H9 (cell line): ENCODE results near the gene SUPT3H. TPM values are rescaled to one million over a fixed set of nuclear protein-coding genes. Genes with fewer than 3 reads are reported as not detected.

Source experiments
- DNase-seq: peaks from one replicate; pipeline ENCODE4 v3.0.0-alpha.2; 2017
- H2AFZ ChIP-seq: one replicate; pipeline ENCODE4 v1.6.1; 2013; ENCODE audit warnings: mild to moderate bottlenecking, low read length, control low read depth, moderate library complexity
- H2AK5ac ChIP-seq: 2 replicates; pipeline ENCODE4 v1.6.1; 2013; ENCODE audit warnings: low read length, control low read depth, mixed read lengths; ENCODE audit not compliant: insufficient read length
- H2BK120ac ChIP-seq: one replicate; pipeline ENCODE4 v1.6.1; 2013; ENCODE audit warnings: low read depth, mild to moderate bottlenecking, low read length, control low read depth, inconsistent platforms; ENCODE audit not compliant: poor library complexity, severe bottlenecking
- H2BK12ac ChIP-seq: 2 replicates; pipeline ENCODE4 v1.6.1; 2013; ENCODE audit warnings: low read length, control low read depth, mixed read lengths, low read depth; ENCODE audit not compliant: insufficient read length
- H2BK15ac ChIP-seq: 2 replicates; pipeline ENCODE4 v1.6.1; 2013; ENCODE audit warnings: low read depth, low read length, control low read depth
- H2BK20ac ChIP-seq: one replicate; pipeline ENCODE4 v1.6.1; 2013; ENCODE audit warnings: low read depth, mild to moderate bottlenecking, low read length, control low read depth, inconsistent platforms; ENCODE audit not compliant: poor library complexity, severe bottlenecking
- H2BK5ac ChIP-seq: 2 replicates; pipeline ENCODE4 v1.6.1; 2013; ENCODE audit warnings: low read length, control low read depth, mixed read lengths; ENCODE audit not compliant: insufficient read length
- H3K14ac ChIP-seq: 2 replicates; pipeline ENCODE4 v1.6.1; 2013; ENCODE audit warnings: low read length, control low read depth; ENCODE audit not compliant: insufficient read depth
- H3K18ac ChIP-seq: 2 replicates; pipeline ENCODE4 v1.6.1; 2013; ENCODE audit warnings: low read depth, mild to moderate bottlenecking, mixed read lengths, low read length, control low read depth; ENCODE audit not compliant: insufficient read length
- H3K23ac ChIP-seq: 2 replicates; pipeline ENCODE4 v1.6.1; 2013; ENCODE audit warnings: low read length, control low read depth, mixed read lengths, low read depth; ENCODE audit not compliant: insufficient read length
- H3K23me2 ChIP-seq: 2 replicates; pipeline ENCODE4 v1.6.1; 2013; ENCODE audit warnings: low read depth, mild to moderate bottlenecking, mixed read lengths, low read length, control low read depth; ENCODE audit not compliant: insufficient read length, poor library complexity, severe bottlenecking
- H3K27ac ChIP-seq: 2 replicates; pipeline ENCODE4 v1.5.1; 2013; ENCODE audit warnings: low read length, control low read depth, mixed read lengths, low read depth; ENCODE audit not compliant: insufficient read length
- H3K27me3 ChIP-seq: 2 replicates; pipeline ENCODE4 v1.6.1; 2013; ENCODE audit warnings: low read length, control low read depth, inconsistent platforms; ENCODE audit not compliant: insufficient read depth
- H3K4ac ChIP-seq: 2 replicates; pipeline ENCODE4 v1.6.1; 2013; ENCODE audit warnings: low read depth, mild to moderate bottlenecking, control low read depth, inconsistent platforms, low read length, moderate library complexity
- H3K4me1 ChIP-seq: 2 replicates; pipeline ENCODE4 v1.6.1; 2013; ENCODE audit warnings: low read length, control low read depth, inconsistent platforms; ENCODE audit not compliant: insufficient read depth
- H3K4me2 ChIP-seq: 2 replicates; pipeline ENCODE4 v1.6.1; 2013; ENCODE audit warnings: low read length, control low read depth, mixed read lengths; ENCODE audit not compliant: insufficient read length, insufficient read depth
- H3K56ac ChIP-seq: 2 replicates; pipeline ENCODE4 v1.6.1; 2013; ENCODE audit warnings: low read depth, mild to moderate bottlenecking, mixed read lengths, low read length, control low read depth; ENCODE audit not compliant: insufficient read length
- H3K79me1 ChIP-seq: 2 replicates; pipeline ENCODE4 v1.6.1; 2013; ENCODE audit warnings: low read depth, mild to moderate bottlenecking, moderate library complexity, low read length, control low read depth, inconsistent platforms; ENCODE audit not compliant: insufficient read depth, poor library complexity, severe bottlenecking
- H3K79me2 ChIP-seq: 2 replicates; pipeline ENCODE4 v1.6.1; 2013; ENCODE audit warnings: low read length, control low read depth, inconsistent platforms; ENCODE audit not compliant: insufficient read depth
- H3K9ac ChIP-seq: 2 replicates; pipeline ENCODE4 v1.6.1; 2013; ENCODE audit warnings: low read length, control low read depth, mixed read lengths; ENCODE audit not compliant: insufficient read length; ENCODE audit errors: extremely low read depth
- H3K9me3 ChIP-seq: one replicate; pipeline ENCODE4 v1.6.1; 2013; ENCODE audit warnings: low read depth, low read length, inconsistent platforms; ENCODE audit not compliant: control insufficient read depth
- H3T11ph ChIP-seq: one replicate; pipeline ENCODE4 v1.6.1; 2013; ENCODE audit warnings: mild to moderate bottlenecking, low read length, control low read depth, inconsistent platforms
- H4K20me1 ChIP-seq: one replicate; pipeline ENCODE4 v1.6.1; 2013; ENCODE audit not compliant: control insufficient read depth, insufficient read length, insufficient read depth
- H4K5ac ChIP-seq: 2 replicates; pipeline ENCODE4 v1.6.1; 2013; ENCODE audit warnings: low read depth, mild to moderate bottlenecking, mixed read lengths, low read length, control low read depth; ENCODE audit not compliant: insufficient read length
- H4K8ac ChIP-seq: replicated peaks from 2 replicates; pipeline ENCODE4 v1.6.1; 2013; ENCODE audit warnings: low read length, control low read depth, mixed read lengths, low read depth; ENCODE audit not compliant: insufficient read length
- H4K91ac ChIP-seq: 2 replicates; pipeline ENCODE4 v1.6.1; 2013; ENCODE audit warnings: low read depth, mild to moderate bottlenecking, moderate library complexity, mixed read lengths, low read length, control low read depth; ENCODE audit not compliant: insufficient read length
- H3K27ac Mint-ChIP-seq, 3 experiments: 2 replicates in 2 of 3; 3 replicates in 1 of 3; pipeline ENCODE4 v1.8.0; 2020 to 2021; ENCODE audit warnings: mixed read lengths in 3 of 3, mild to moderate bottlenecking in 1 of 3, moderate library complexity in 1 of 3
- H3K27me3 Mint-ChIP-seq: 2 replicates; pipeline ENCODE4 v1.8.0; 2021; ENCODE audit warnings: low read depth, mild to moderate bottlenecking, moderate library complexity, mixed read lengths
- H3K36me3 Mint-ChIP-seq, 3 experiments: 2 replicates in 2 of 3; 3 replicates in 1 of 3; pipeline ENCODE4 v1.8.0; 2020 to 2021; ENCODE audit warnings: low read depth in 3 of 3, mixed read lengths in 3 of 3; ENCODE audit not compliant: insufficient read depth in 1 of 3
- H3K4me1 Mint-ChIP-seq, 2 experiments: 2 replicates each; pipeline ENCODE4 v1.8.0; 2020; ENCODE audit warnings: mixed read lengths in 2 of 2
- H3K4me3 Mint-ChIP-seq, 2 experiments: 2 replicates in 1 of 2; 3 replicates in 1 of 2; pipeline ENCODE4 v1.8.0; 2020 to 2021; ENCODE audit warnings: mild to moderate bottlenecking in 2 of 2, mixed read lengths in 2 of 2, moderate library complexity in 1 of 2
- H3K9me3 Mint-ChIP-seq, 2 experiments: 2 replicates in 1 of 2; 3 replicates in 1 of 2; pipeline ENCODE4 v1.8.0; 2020; ENCODE audit warnings: mild to moderate bottlenecking in 2 of 2, mixed read lengths in 2 of 2, moderate library complexity in 1 of 2
- CTCF ChIP-seq: fragments of 200-600 bp; sonication (generic); conservative IDR thresholded peaks from 3 replicates; pipeline ENCODE4 v1.8.0; 2021; ENCODE audit warnings: antibody characterized with exemption, mild to moderate bottlenecking
- WGBS: extraction: QIAGEN DNeasy Blood & Tissue Kit; methylation state at CpG from one replicate; pipeline ENCODE4 v1.1.7; 2013; ENCODE audit warnings: missing lambda C conversion rate, low lambda C conversion rate, mixed read lengths; ENCODE audit not compliant: insufficient read length; ENCODE audit errors: extremely low coverage; 5-methylcytosine and 5-hydroxymethylcytosine counted together
- total RNA-seq: library from RNA; stranded (reverse); gene quantifications from 2 replicates; pipeline ENCODE4 v1.2.1, GENCODE V29; 2021

The SUPT3H gene
- total RNA-seq, 1 experiment from 2014 or later: 22.5 TPM

GRCh38 chr6:45156075-45156474 lies 221.7 kb downstream of the SUPT3H start:
- no peak overlapping the region for H2AFZ ChIP-seq
- H3K23ac ChIP-seq: no peak overlapping the region
- H2BK5ac ChIP-seq: no peak overlapping the region
- no peak overlapping the region for H2BK120ac ChIP-seq
- no peak overlapping the region for H4K8ac ChIP-seq
- whole genome bisulfite sequencing: no CpG with 5 or more reads among the region's 2 CpGs
- Mint-ChIP-seq H3K27me3 (no peaks in the 10 kb centered on the region), H3K27ac (no peak overlapping the region), H3K36me3 (no peaks in the 10 kb centered on the region), H3K4me3 (no peak overlapping the region), H3K4me1 (peaks cover 0 to 5% of the 10 kb centered on the region in 2 experiments; a peak in 2 of 4 replicates), H3K9me3 (no peaks in the 10 kb centered on the region)
- H3K79me2 ChIP-seq: no peaks in the 10 kb centered on the region
- H3K9ac ChIP-seq: no peak overlapping the region
- TF ChIP-seq CTCF: no peak
- no peak overlapping the region for H4K91ac ChIP-seq
- no peak overlapping the region for H3K14ac ChIP-seq
- no peaks in the 10 kb centered on the region for H3K79me1 ChIP-seq
- no peak overlapping the region for H3K27ac ChIP-seq
- no peak overlapping the region for H4K5ac ChIP-seq
- H2BK20ac ChIP-seq: no peak overlapping the region
- no peak overlapping the region for H2BK15ac ChIP-seq
- no peak overlapping the region for H3T11ph ChIP-seq
- no peak overlapping the region for H3K4me2 ChIP-seq
- no peak for DNase-seq
- H2AK5ac ChIP-seq: no peak overlapping the region
- no peaks in the 10 kb centered on the region for H3K4me1 ChIP-seq
- no peaks in the 10 kb centered on the region for H4K20me1 ChIP-seq
- no peak overlapping the region for H3K18ac ChIP-seq
- H3K56ac ChIP-seq: no peak overlapping the region
- H2BK12ac ChIP-seq: no peak overlapping the region
- H3K23me2 ChIP-seq: no peaks in the 10 kb centered on the region
- H3K27me3 ChIP-seq: no peaks in the 10 kb centered on the region
- no peak overlapping the region for H3K4ac ChIP-seq
- H3K9me3 ChIP-seq: no peaks in the 10 kb centered on the region
